NCI-H510A (cell line): ENCODE results near the gene EARS2.
"Not testable (repeated sequence)": the region's sequence is repeated elsewhere in the genome, so short reads cannot be mapped to it uniquely, and the experiment has no call there.

ENCODE experiments used
- DNase-seq: peaks from one replicate; lab custom pipeline; 2025; lab: John Stamatoyannopoulos, UW

EARS2 gene

DNA sequence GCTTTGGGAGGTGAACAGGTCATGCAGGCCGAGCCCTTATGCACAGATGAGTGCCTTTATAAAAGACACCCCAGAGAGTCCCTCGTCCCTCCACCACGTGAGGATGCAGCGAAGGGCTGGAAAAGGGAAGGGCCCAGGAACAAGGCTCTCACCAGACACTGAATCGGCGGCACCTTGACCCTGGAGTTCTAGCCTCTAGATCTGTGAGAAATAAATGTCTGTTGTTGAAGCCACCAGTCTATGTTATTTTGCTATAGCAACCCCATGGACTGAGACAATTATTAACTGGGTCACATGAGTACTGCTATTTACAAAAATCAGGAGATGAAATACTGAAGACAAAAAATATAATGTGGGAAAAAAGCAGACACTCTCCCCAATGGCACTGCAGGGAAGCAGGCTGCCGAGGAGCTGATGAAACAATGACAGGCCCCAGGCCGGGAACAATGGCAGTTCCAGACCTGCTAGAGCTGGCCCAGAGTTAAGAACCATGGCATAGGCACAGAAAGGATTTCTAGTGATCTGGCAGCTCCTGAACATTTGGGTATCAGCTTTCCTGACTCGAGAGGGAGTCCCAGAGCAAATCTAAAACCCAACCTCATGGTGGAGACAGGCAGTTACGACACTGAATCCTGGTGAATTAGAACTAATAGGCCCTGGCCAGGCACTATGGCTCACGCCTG lies 29.0 kb downstream of the EARS2 start:
- no peak for DNase-seq

DNA sequence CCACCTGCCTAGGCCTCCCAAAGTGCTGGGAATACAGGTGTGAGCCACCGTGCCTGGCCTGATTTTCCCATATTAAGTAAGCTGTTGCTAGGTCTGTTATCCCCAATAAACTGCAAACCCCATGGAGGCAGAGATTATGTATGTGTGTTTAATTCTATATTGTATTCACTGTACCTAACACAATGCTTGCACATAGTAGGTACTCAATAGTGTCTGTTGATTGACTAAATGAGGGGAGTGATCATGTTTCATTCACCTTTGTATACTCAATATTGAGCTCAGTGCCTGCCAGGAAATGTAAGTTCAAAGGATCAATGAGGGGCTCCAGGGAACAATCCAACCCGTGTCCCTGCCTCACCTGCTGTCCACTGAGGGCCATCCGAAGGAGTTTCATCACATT lies 32.3 kb downstream of the EARS2 start:
- no peak for DNase-seq

DNA sequence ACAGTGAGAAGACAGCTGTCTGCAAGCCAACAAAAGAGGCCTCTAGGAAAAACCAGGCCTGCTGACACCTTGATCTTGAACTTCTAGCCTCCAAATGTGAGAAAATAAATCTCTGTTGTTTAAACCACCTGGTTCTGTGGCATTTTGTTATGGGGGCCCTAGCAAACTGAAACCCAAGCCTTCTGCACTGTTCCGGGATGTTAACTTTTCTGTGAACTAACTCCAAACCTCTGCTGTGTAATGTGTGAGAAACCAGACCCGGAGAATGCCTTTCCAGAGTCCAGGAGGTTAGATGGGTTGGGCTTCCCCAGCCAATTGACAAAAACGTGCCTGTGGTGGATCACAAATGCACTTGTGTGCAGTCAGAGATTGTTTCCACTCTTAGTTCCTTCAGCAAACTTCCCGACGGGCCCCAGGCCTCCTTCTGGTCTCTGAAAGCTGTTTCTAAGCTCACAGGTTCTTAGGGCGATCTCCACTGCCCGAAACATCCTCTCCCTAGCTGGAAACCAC lies 33.2 kb downstream of the EARS2 start:
- no peak for DNase-seq

DNA sequence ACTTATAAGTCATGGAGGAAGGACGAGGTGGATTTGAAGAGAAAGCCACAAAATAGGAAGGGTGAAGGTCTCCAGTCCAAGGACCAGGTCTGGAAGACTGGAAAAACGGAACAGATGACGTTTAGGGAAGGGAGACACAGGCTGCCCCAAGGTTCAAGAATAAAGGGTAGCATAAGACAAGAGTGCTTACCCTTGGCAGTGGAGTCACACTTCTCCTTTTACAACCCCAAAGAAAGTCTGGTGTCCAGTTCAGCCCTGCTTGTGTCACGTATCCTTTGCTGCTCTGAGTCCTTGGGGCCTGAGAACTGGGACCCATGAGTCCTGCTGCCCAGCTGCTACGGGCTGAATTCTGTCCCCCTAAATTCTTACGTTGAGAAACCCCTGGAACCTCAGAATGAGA lies 33.8 kb downstream of the EARS2 start:
- no peak for DNase-seq

DNA sequence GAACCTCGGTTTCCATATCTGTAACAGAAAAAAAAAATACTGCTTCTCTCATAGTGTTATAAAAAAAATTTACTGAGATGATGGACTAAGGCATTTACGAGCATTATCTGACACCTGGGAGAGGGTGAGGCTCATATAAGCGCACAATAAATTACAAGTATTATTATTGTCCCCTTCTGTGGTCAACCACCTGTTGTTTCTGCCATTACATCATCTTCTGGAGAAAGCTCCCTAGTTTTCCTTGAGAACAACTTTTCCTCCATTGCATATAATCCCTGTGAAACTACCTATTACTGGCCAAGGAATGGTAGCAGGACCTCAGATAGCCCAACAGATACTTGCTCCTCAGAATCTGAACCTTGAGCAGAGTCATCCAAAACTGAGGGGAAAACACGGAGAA lies 35.2 kb downstream of the EARS2 start:
- no peak for DNase-seq

DNA sequence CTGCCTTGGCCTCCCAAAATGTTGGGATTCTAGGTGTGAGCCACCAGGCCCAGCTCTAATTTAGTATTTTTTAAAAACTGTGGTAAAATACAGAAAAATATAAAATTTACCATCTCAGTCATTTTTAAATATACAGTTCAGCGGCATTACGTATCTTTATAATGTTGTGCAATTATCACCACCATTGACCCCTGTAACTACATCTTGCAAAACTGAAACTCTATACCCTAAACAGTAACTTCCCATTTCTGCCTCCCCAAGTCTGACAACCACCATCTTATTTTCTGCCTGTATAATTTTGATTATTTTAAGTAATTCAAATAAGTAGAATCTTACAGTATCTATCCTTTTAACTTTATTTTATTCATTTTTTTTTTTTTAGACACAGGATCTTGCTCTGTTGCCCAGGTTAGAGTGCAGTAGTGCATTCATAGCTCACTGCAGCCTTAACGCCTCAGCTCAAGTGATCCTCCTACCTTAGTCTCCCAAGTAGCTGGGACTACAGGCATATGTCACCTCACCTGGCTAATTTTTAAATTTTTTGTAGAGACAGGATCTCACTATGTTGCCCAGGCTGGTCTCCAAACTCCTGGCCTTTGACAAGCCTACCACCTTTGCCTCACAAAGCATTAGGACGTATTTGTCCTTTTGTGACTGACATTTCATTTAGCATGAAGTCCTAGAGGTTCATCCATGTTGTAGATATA lies 36.0 kb downstream of the EARS2 start:
- no peak for DNase-seq

DNA sequence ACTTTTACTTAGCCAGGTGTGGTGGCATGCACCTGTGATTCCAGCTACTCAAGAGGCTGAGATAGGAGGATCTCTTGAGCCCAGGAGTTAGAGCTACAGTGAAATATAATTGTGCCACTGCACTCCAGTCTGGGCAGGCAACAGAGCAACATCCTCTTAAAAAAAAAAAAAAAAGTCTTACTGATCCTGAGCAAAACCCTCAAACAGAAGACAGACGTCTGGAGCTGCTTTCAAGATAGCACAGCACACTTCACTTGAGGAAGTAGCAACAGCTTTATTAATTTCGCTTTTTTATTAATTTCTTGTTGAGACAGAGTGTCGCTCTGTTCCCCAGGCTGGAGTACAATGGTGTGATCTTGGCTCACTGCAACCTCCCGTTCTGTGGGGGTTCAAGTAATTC lies 36.6 kb downstream of the EARS2 start:
- no peak for DNase-seq

DNA sequence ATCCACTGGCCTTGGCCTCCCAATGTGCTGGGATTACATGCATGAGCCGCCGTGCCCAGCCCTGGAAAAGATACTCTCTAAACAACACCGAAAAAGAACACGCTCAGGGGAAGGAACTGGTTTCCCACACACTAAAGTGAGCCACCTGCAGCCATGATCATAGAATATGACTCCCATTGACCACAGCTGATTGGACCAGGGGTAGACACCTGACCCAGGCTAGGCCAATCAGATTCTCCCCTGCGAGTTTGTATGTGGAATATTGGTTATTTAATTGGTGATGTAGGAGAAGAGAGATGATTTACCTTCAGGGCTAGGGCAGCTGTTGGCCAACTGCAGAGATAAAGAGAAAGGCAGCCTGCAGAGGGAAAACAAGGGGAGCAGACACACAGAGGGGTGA lies 37.9 kb downstream of the EARS2 start:
- no peak for DNase-seq

DNA sequence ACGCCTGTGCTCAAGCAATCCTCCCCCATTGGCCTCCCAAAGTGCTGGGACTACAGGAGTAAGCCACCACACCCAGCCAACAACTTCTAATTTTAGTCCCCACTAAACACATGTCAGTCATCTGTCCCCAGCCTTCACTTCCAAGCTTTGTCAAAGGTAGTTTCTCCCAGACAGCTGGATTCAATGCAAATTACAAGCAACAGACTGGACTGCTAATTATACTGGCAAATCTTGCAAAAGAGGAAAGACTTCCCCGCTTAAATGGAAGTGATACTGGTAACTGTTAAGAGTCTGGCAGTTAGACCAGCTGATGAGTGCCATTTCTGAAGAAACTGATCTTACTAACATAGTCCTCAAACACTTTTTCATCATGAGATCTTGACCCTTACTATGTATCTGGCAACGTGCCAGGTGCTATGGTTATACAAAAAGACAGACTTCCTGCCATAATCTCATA lies 38.7 kb downstream of the EARS2 start:
- no peak for DNase-seq

DNA sequence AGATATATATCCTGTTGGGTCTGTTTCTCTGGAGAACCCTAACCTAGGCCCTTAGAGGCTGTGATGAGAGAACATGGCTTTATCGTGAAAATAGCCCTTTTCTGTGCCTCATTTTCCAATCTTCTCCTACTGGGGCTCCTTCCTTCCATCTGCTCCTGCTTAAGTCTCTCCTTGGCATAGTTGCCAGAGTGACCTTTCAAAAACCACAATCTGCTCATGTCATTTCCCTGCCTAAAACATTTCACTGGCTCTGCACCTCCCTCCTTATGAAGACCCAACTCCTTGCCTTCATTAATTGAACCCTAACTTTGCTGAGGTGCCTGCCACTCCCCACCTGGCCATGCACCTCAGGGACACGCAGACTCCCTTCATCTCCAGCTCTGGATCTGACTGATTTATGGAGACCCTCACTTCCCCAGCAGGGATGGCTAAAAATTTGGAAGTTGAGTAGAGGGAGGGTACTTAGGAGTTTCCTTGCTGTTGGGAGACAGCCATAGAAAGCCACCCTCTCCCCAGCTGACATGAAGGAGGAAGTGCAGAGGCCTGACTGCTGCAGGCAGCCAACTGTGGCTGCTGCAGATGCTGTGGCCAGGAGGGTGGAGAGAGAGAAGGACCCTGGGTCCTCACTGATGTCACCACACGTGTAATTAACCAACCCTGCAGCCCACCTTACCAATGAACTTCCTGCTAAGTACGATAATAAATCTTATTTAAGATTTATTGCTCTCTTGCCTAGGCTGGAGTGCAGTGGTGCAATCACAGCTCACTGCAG lies 40.6 kb downstream of the EARS2 start:
- no peak for DNase-seq

DNA sequence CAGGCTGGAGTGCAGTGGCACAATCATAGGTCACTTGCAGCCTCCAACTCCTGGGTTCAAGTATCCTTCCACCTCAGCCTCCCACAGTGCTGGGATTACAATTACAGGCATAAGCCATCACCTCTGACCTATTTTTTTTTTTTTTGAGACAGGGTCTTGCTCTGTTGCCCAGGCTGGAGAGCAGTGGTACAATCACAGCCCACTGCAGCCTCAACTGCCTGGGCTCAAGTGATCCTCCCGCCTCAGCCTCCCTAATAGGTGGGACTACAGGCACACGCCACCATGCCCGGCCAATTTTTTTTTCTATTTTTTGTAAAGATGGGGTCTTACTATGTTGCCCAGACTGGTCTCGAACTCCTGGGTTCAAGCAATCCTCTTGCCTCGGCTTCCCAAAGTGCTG lies 41.3 kb downstream of the EARS2 start:
- DNase-seq, result no peak

DNA sequence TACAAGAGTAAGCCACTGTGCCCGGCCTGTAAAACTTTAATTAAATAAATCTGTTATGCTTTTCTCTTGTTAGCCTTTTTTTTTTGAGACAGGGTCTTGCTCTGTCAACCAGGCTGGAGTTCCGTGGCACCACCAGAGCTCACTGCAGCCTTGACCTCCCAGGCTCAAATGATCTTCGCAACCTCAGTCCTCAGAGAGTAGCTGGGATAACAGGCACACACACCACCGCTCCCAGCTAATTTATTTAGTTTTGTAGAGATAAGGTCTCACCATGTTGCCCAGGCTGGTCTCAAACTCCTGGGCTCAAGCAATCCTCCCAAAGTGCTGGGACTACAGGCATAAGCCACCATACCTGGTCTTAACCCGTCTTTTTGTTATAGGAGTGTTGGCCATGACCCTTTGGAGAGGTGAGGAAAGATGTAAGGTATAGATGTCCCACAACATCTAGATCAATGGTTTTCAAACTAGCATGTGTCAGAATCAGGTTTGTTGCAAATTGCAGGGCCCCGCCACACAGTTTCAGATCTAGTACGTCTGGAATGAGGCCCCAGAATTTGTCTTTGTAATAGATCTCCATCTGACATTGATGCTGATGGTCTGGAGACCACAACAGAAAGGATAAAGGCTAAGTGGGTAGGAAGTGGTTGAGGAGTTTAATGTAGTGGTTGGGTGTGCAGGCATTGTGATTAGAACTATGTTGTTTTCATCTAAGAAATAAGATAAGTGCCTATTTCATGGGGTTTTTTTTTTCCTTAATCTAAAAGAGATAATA lies 42.6 kb downstream of the EARS2 start:
- no peak for DNase-seq

DNA sequence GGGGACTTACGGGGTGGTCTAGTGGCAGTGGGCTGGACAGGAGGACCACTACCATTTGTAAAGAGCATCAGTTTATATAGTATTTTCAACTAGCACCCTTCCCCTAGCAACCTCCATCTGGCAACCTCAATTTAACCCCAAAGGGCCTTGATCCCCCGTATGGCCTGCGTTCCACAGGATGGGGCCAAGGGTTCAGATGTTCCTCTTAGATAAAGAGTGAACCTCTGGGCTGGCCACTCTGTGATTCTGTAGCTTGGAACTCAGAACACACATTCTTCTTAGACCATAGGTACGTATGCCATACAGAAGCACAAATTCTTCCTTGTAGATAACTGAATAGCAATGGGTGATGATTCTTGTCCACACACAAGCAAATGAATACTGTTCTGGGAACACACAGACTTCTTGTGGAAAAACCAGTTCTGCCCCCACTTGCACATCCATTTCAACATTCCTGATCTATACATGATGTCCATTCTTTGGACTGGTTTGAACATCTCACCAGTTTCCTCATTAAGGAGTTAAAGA lies 44.9 kb downstream of the EARS2 start:
- DNase-seq, result no peak

DNA sequence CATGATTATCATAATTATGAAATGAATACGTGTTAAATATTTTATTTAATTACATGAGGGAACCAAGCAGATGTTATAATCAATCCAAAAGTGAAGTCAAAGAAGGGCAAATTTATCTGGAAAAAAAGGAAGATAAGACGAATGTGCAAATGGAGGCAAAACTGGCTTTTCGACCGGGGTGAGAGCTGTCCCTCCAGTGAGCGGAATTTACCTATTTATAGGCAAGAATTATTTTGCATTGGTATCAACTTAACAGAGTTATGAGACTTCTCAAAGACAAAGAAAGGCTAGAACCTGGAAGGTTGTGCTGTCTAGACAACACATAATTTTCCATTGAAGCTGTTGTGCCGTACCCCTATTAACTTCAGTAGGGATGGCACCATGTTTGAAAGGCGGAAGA lies 45.4 kb downstream of the EARS2 start:
- no peak for DNase-seq

DNA sequence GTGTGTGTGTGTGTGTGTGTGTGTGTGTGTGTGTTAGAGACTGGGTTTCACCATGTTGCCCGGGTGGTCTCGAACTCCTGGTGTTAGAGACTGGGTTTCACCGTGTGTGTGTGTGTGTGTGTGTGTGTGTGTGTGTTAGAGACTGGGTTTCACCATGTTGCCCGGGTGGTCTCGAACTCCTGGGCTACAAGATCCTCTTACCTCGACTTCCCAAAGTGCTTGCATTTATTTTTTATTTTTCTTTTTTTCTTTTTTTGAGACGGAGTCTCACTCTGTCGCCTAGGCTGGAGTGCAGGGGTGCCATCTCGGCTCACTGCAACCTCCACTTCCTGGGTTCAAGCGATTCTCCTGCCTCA lies 46.3 kb downstream of the EARS2 start:
- not testable (repeated sequence) for DNase-seq

DNA sequence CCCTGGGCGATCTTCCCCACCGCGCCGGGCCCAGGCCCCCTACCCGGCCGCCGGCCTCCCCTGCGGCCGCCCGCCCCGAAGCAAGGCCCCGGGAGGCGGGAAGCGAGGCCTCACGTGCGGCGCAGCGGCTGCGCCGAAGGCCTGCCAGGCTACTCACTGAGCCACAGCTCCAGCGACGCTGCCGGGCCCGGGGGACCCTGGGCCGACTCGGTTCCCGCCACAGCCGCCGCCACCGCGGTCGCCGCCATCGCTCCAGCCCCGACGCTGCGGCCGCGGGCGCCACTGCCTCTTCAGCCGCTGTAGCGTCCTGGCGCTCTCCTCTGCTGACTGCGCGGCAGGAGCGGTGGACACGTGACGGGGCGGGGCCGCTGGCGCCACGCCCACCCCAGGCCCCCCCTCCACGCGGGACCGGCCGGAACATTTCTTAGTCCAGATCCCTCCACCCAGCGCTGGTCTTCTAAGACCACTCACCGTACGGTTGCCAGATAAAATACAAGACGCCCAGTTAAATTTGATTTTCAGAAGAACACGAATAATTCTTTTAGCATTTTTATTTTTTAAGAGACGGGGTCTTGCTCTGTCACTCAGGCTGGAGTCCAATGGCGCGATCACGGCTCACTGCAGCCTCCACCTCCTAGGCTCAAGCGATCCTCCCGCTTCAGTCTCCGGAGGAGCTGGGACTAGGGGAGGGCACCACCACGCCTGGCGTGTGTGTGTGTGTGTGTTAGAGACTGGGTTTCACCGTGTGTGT lies 46.8 kb downstream of the EARS2 start, which contains the start of gene GGA2:
TSS of gene GGA2 (minus strand) at position 331 of the 751 bp plus-strand sequence. CDS start at position 248, 83 bp downstream.
- peak; percentile 60 for DNase-seq

DNA sequence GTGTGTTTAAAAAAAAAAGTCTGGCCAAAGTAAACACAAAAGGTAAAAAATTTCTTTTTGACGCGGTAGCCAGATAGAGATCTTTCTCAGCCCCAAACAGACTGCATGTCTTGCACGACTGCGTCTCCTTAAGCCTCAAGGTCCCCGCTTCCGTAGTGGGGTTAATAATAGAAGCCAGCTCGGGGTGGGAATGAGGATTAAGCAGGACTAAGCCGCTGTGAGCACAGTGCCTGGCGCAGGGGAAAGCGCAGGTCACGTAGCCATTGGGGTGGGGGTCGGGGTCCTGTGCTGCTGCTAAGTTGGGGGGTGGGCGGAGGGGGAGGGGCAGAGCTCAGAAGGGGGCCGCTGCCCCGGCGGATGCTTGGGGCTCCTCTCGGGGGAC lies 47.4 kb downstream of the EARS2 start:
- DNase-seq, result peak; percentile 18

DNA sequence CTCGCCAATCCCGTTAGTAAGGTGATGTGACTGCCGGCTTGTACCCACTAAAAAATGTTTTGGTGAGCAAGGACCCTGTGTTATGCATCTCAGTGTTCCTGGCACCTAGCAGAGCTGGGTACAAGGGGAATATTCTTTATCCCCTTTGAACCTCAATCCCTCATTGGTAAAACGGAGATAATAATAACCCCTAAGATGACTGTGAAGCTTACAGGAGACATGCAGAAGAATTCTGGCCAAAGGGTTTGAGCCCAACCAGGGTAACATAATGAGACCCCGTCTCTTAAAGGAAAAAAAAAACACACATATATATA lies 47.8 kb downstream of the EARS2 start:
- DNase-seq, result no peak

DNA sequence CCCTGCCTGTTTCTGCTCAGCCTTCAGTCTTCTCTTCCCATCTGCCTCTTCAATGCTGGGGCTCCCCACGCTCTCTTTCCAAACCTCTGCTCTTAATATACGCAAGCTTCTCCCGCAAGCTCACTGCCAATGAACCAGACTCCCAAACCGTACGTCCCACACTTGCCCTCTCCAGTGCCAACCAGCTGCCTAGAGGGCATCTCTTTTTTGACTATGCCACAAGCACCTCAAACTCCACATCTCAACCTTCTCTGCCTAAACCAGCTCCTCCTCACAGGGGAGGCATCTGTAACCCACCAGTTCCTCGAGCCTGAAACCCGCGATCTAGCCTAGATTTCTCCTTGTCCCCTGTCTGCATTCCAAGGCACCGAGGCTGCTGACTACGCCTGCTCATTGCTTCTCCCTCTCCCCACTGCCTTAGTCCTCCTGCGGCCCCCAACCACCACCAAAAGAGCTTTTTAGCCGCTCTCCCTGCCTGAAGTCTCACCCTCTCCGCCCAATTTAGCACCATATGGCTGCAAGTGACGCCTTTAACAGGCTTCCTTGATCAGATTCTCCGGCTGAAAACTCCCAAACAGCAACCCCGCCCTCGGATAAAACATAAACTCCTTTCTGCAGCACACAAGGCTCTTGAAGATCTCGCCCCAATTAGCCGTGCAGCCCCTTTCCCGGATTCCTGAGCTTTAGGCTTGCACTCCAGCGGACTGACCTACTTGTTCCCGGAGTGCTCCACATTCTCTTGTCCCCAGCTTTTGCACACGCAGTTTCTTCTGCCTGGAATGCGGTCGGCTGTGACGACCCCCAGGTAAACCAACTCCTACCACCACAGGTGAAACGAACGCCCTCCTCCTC lies 48.3 kb downstream of the EARS2 start:
- DNase-seq, result no peak

DNA sequence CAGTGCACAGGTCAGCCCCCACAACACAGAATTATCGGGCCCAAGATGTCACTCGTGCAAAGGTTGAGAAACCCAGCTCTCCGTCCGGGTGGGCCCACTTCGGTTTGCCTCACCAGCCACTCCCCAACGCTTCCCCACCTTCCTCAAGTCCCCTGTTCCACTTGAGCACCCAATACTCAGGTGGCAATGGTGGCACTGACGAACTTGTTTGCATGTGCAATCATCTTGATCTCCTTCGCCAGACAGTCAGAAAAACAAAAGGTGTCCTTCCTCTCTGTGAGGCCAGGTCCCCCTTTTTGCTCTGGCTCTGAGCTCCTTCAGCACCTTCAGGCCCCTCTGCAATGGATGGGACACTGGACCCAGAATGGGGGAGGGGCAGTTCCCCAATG lies 50.5 kb downstream of the EARS2 start:
- no peak for DNase-seq
